NCI-H1048 (cell line): ENCODE results near the gene ICA1L.
"Not testable (repeated sequence)": the region's sequence is repeated elsewhere in the genome, so short reads cannot be mapped to it uniquely, and the experiment has no call there.

Experiments
- DNase-seq: peaks from one replicate; lab custom pipeline; 2025; lab: John Stamatoyannopoulos, UW

The ICA1L gene

GRCh38 chr2:202847693-202848524 lies 23.7 kb downstream of the ICA1L start:
- no peak for DNase-seq

DNA sequence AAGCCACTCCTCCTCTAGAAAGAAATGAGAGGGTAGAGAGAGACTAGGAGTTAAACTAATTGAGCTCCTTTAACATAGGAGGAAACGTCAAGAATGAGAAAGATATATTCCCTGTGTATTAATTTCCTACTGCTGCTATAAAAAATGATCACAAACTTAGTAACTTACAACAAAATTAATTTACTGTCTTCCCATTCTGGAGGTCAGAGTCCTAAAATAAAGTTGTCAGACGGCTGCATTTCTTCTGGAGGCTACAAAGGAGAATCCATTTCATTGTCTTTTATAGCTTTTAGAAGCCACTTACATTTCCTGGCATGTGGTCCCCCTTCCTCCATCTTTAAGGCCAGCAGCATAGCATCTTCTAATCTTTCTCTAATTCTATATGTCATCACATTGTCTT lies 26.9 kb downstream of the ICA1L start:
- no peak for DNase-seq

DNA sequence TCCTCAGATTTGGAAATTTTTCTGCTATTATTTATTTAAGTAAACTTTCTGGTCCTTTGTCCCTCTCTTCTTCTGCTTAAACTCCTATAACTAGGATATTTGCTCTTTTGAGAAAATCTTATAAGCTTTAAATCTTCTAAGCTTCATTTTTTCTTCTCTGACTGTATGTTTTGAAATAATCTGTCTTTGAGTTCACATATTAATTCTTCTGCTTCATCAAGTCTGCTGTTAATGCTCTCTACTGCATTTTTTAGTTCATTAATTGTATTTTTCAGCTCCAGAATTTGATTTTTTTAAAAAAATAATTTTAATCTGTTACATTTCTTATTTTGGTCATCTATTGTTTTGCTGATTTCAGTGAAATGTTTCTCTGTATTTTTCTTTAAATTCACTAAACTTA lies 28.9 kb downstream of the ICA1L start:
- no peak for DNase-seq

DNA sequence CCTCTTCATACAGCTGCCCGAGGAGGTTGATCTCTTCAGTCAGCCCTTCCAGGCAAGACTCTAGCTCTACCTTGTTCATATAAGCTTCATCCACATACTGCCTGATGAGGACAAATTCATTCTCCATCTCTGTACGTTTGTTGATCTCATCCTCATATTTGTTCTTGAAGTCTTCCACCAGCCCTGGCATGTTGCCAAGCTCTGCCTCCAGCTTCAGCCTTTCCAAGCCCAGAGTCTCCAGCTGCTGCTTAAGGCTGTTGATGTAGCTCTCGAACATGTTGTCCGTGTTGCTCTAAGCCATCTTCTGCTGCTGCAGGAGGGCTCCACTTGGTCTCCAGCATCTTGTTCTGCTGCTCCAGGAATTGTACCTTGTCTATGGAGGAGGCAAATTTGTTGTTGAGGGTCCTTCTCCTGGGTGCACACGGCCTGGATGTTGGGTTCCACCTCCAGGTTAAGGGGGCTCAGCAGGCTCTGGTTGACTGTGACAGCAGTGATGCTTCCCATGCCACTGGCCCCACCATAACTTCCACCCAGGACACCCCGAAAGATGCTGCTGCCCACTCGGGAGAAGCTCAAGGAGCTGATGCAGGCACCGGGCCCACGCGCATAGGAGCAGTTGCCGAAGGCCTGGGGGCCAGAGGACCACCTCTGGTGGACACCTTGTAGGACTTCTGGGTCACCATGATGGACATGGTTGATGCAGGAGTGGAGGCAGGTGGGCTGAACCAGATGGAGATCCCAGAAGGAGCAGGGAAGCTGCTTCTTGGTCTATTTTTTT lies 30.3 kb downstream of the ICA1L start:
- DNase-seq: no peak

GRCh38 chr2:202831242-202832220 lies 40.0 kb downstream of the ICA1L start:
- DNase-seq: no peak

GRCh38 chr2:202824901-202825300 lies 46.7 kb downstream of the ICA1L start:
- DNase-seq: no peak

DNA sequence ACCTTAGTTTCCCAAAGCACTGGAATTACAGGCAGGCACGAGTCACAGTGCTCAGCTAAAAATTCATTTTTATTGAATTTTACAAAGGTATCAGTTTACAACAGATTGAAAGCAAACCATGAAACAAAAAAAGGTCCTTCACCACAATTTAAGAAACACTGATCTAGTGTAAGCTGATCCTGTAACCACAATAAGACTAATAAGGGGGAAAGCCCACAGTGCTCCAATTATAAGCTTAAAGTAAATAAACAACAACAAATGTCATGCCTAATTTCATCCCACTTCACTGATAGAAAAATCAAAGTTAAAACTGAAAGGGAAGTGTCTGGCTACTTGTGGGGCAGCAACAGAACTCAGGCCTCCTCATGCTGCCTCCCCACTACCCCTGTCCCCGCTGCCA lies 49.2 kb downstream of the ICA1L start:
- DNase-seq: no peak

GRCh38 chr2:202821206-202822160 lies 50.1 kb downstream of the ICA1L start:
- DNase-seq: no peak

DNA sequence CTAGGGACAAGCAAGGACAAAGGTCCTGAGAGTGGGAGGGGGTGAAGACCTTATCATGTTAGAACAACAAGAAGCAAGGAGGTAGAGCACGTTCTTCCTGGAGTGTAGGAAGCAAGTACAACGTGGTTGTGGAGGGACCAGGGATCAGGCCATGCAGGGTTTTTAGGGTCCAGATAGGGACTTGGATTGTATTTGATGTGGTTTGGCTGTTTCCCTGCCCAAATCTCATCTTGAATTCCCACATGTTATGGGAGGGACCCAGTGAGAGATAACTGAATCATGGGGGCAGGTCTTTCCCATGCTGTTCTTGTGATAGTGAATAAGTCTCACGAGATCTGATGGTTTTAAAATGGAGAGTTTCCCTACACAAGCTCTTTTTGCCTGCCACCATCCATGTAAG lies 53.2 kb downstream of the ICA1L start:
- DNase-seq: no peak

DNA sequence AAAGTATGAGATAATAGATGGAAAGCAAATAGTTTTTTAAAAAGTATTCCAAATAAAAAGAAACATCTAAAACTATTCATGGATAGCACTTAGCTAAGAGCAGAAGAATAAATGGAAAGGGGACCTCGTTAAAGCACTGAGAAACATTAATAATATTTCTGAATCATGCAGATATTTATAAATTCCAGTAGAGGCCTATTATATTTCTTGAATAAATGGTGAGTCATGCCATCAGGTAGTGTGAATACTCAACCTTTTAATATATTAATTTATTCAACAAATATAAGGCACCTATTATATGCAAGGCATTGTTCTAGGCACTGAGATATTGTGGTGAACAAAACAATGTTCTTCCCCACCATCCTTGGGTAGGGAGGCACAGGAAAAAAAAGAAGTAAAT lies 53.8 kb downstream of the ICA1L start:
- no peak for DNase-seq

- DNase-seq: no peak
Measured at GRCh38 chr2:202815548-202816360, 55.8 kb downstream of the ICA1L start.

DNA sequence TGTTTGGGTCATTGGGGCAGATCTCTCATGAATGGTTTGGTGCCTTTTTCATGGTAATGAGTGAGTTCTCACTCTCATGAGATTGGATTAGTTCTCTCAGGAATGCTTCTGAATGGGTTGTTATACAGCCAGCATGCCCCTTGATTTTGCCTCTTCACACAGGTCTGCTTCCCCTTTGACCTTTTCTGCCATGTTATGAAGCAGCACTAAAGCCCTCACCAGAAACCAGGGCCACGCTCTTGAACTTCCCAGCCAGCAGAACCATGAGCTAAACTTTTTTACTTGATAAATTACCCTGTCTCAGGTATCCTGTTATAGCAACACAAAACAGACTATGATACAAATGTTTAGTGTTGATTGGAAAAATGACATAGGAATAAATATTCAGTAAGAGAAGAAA lies 57.3 kb downstream of the ICA1L start:
- no peak for DNase-seq

DNA sequence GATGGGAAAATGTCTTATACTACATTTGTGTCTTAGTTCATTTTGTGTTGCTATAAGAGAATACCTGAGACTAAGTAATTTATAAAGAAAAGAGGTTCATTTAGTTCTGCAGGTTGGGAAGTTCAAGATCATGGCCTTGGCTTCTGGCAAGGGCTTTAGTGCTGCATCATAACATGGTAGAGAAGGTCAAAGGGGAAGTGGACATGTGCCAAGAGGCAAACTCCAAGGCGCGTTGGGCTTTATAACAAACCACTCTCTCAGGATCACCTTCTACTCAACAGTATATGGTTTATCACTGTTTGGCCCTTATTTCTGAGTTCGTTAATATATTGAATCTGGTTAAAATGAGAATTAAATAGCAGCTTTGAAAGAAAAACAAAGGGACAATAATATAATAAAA lies 58.2 kb downstream of the ICA1L start:
- DNase-seq: no peak

DNA sequence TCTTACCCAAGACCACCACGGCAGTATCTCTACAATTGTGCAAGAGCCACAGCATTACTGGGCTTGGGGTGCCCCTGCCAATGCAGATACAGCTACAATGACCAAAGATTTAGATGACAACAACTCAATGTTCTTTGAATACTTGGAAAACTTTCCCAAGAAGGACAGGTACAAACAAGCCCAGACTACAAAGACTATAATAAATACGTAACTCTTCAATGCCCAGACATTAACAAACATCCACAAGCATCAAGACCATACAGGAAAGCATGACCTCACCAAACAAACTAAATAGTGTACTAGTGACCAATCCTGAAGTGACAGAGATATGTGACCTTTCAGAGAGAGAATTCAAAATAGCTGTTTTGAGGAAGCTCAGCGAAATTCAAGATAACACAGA lies 62.8 kb downstream of the ICA1L start:
- no peak for DNase-seq

GRCh38 chr2:202807431-202808138 lies 64.0 kb downstream of the ICA1L start:
- DNase-seq: not testable (repeated sequence)

- not testable (repeated sequence) for DNase-seq
Measured at GRCh38 chr2:202805911-202806310, 65.7 kb downstream of the ICA1L start.

DNA sequence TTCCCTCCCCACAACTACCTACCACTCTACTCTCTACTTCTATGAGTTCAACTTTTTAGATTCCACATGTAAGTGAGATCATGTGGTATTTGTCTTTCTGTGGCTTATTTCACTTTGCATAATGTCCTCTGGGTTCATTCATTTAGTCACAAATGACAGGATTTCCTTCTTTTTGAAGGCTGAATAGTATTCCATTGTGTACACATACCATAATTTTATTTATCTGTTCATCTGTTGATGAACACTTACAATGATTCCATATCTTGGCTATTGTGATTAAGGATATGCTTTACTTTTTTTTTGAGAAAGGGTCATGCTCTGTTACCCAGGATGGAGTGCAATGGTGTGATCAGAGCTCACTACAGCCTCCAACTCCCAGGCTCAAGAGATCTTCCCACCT lies 73.6 kb downstream of the ICA1L start:
- DNase-seq: no peak

DNA sequence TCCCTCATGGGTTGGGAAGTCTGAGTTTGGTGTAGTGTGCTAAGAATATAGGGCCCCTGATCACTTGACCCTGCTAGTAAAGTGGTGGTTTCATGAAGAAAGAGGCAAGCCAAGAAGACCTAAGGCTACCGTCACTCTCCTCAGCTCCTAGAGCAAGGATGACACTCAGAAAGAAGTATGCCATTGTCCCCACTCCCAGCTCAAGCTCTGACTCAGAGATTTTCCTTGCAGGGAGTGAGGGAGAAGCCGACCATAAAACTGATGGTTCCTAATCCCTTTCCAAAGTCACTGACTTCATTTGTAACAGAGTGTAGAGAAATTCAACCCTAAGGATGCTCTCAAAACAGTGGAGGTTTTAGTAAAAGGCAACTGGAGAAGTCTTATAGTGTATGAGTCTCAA lies 80.9 kb downstream of the ICA1L start:
- DNase-seq: no peak

DNA sequence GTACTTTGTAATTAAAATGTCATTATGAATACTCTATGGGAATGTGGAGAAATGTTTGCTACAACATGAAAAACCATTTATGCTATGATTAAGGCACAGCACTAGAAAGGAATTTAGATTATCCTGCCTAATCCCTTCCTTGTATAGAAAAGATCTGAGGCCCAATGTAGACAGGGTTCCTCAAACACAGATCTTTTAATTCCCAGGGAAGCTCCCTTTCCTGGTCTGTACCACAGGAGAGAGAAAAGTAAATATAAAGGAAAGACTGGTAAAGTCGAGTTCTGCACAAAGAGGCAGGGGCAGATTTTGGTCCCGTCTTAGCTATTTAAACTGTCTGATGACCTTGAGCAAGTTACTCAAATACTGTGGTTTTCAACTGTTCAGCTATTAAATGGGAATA lies 84.7 kb downstream of the ICA1L start:
- no peak for DNase-seq
